NCI-H345 treated with DMSO at 0.1 percent for 48 hours (cell line): ENCODE data around the gene NACA2.
A peak's percentile ranks its signal among the peaks of the same experiment; 100 is the strongest.
"Not testable (repeated sequence)": the region's sequence is repeated elsewhere in the genome, so short reads cannot be mapped to it uniquely, and the experiment has no call there.

Experiments used
- DNase-seq: peaks from one replicate; lab custom pipeline; 2025; ENCODE audit not compliant: unreplicated experiment; lab: John Stamatoyannopoulos, UW

Gene NACA2

GRCh38 chr17:61591018-61591417, at the start of gene NACA2:
Gene NACA2 (minus strand): TSS chr17:61591219. CDS start chr17:61591180, 39 bp downstream.
- DNase-seq = no peak

- no peak for DNase-seq
Observed at GRCh38 chr17:61639818-61640217, 48.8 kb upstream of the NACA2 start.

GRCh38 chr17:61638087-61638486, 47.1 kb upstream of the NACA2 start:
- no peak for DNase-seq

GRCh38 chr17:61635913-61636432, 45.0 kb upstream of the NACA2 start:
- peak; percentile 0 for DNase-seq

GRCh38 chr17:61634942-61635538, 44.0 kb upstream of the NACA2 start:
- DNase-seq = no peak

GRCh38 chr17:61634011-61634539, 43.1 kb upstream of the NACA2 start:
- DNase-seq = no peak

- DNase-seq = no peak
Observed at GRCh38 chr17:61632826-61633225, 41.8 kb upstream of the NACA2 start.

- no peak for DNase-seq
Observed at GRCh38 chr17:61631800-61632199, 40.8 kb upstream of the NACA2 start.

- DNase-seq = not testable (repeated sequence)
Observed at GRCh38 chr17:61628158-61628557, 37.1 kb upstream of the NACA2 start.

- no peak for DNase-seq
Observed at GRCh38 chr17:61627658-61628057, 36.6 kb upstream of the NACA2 start.

- no peak for DNase-seq
Observed at GRCh38 chr17:61627125-61627524, 36.1 kb upstream of the NACA2 start.

GRCh38 chr17:61625564-61625963, 34.5 kb upstream of the NACA2 start:
- DNase-seq = no peak

GRCh38 chr17:61624951-61625350, 33.9 kb upstream of the NACA2 start:
- DNase-seq = no peak

GRCh38 chr17:61621317-61621716, 30.3 kb upstream of the NACA2 start:
- no peak for DNase-seq

GRCh38 chr17:61619953-61620352, 28.9 kb upstream of the NACA2 start:
- no peak for DNase-seq

- DNase-seq = no peak
Observed at GRCh38 chr17:61619493-61619892, 28.5 kb upstream of the NACA2 start.

GRCh38 chr17:61618950-61619349, 27.9 kb upstream of the NACA2 start:
- no peak for DNase-seq

GRCh38 chr17:61617330-61617729, 26.3 kb upstream of the NACA2 start:
- DNase-seq = no peak

- DNase-seq = no peak
Observed at GRCh38 chr17:61616783-61617182, 25.8 kb upstream of the NACA2 start.

- no peak for DNase-seq
Observed at GRCh38 chr17:61614219-61614618, 23.2 kb upstream of the NACA2 start.

- DNase-seq = no peak
Observed at GRCh38 chr17:61611323-61611722, 20.3 kb upstream of the NACA2 start.

GRCh38 chr17:61605692-61606091, 14.7 kb upstream of the NACA2 start:
- DNase-seq = no peak

- no peak for DNase-seq
Observed at GRCh38 chr17:61601297-61601696, 10.3 kb upstream of the NACA2 start.
